Fibroblast of skin of scalp (primary cell): ENCODE measurements around the gene MGA.

Experiments
- DNase-seq: peaks from one replicate; pipeline ENCODE4 v3.0.0-alpha.2; 2013

MGA gene

GRCh38 chr15:41659190-41659589 is 1.0 kb upstream of the MGA start:
- DNase-seq = no peak

- DNase-seq = no peak
These were observed 360 bp upstream of the MGA start for GRCh38 chr15:41659855-41660234.

GRCh38 chr15:41661078-41661517 is 893 bp downstream of the MGA start:
- DNase-seq = no peak

- peak; percentile 72 for DNase-seq
These were observed 1.5 kb downstream of the MGA start for GRCh38 chr15:41661518-41662225.

- DNase-seq = peak; percentile 56
These were observed 6.2 kb downstream of the MGA start for GRCh38 chr15:41666353-41666920.

GRCh38 chr15:41669701-41670100 is 9.5 kb downstream of the MGA start:
- no peak for DNase-seq

- no peak for DNase-seq
These were observed 11.7 kb downstream of the MGA start for GRCh38 chr15:41671656-41672648.

- DNase-seq = no peak
These were observed 15.1 kb downstream of the MGA start for GRCh38 chr15:41675337-41675736.

GRCh38 chr15:41678742-41679141 is 18.5 kb downstream of the MGA start:
- DNase-seq = no peak

GRCh38 chr15:41683955-41684354 is 23.8 kb downstream of the MGA start:
- DNase-seq = no peak

GRCh38 chr15:41688671-41689070 is 28.5 kb downstream of the MGA start:
- no peak for DNase-seq

GRCh38 chr15:41689083-41689482 is 28.9 kb downstream of the MGA start:
- no peak for DNase-seq

- no peak for DNase-seq
These were observed 29.6 kb downstream of the MGA start for GRCh38 chr15:41689834-41690233.

- no peak for DNase-seq
These were observed 30.4 kb downstream of the MGA start for GRCh38 chr15:41690636-41691035.

- peak; percentile 7 for DNase-seq
These were observed 31.3 kb downstream of the MGA start for GRCh38 chr15:41691471-41691870.

- no peak for DNase-seq
These were observed 31.8 kb downstream of the MGA start for GRCh38 chr15:41692049-41692448.

GRCh38 chr15:41693757-41694156 is 33.6 kb downstream of the MGA start:
- DNase-seq = no peak

GRCh38 chr15:41695750-41696436 is 35.7 kb downstream of the MGA start:
- DNase-seq = peak; percentile 38

GRCh38 chr15:41698779-41699178 is 38.6 kb downstream of the MGA start:
- DNase-seq = peak; percentile 57

- DNase-seq = no peak
These were observed 42.9 kb downstream of the MGA start for GRCh38 chr15:41703120-41703519.

GRCh38 chr15:41713047-41713446 is 52.8 kb downstream of the MGA start:
- DNase-seq = no peak

- no peak for DNase-seq
These were observed 54.1 kb downstream of the MGA start for GRCh38 chr15:41714291-41714690.

- no peak for DNase-seq
These were observed 56.7 kb downstream of the MGA start for GRCh38 chr15:41716864-41717263.
